Stimulated activated CD4-positive, alpha-beta T cell treated with anti-CD3 and anti-CD28 coated beads, Interleukin-15, amount 100 ng/mL, for 1 hour (primary cell): ENCODE data around the gene GPHN.

ENCODE experiments used
- DNase-seq, 2 donors: peaks; one replicate each; pipeline ENCODE4 v3.0.0-alpha.2; 2020; ENCODE audit warnings: low read depth in 1 of 2, low spot score in 1 of 2

Gene GPHN

DNA sequence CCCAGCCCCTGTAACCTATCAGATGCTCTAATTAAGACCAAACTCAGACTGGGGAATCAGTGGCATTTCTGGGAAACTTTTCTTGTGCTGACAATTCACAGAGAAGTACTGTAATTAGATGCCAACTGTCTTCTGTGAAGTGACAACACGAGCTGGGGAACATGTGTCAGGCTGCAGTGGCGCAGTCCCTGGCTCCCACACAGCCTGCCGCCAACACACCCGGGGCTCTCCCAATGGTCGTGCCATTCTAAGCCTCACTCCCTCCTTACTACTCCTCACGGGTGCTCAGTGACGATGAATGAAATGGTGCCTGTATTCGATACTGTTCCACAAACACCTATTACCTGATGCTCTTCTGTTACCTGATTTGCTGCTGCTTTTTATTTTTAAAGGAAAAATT, 699.9 kb downstream of the GPHN start:
- no peak for DNase-seq

DNA sequence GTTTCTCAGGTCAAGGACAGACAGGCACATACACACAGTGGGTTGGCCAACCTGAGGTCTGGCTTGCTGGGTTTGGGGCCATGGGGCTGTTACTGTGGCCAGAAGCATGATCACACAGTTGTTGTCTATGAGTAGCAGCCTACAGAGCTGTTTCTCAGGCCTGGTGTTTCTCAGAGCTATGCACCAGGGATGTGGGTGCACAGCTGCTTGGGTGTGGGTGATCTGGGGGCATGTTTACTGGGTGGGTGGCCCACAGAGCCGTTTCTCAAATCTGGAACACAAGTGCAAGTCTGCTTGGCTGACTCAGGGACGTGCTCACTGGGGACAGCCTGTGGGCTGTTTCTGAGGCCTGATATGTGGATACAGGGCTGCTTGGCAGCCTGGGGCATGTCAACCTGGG, 710.2 kb downstream of the GPHN start:
- DNase-seq, result no peak

DNA sequence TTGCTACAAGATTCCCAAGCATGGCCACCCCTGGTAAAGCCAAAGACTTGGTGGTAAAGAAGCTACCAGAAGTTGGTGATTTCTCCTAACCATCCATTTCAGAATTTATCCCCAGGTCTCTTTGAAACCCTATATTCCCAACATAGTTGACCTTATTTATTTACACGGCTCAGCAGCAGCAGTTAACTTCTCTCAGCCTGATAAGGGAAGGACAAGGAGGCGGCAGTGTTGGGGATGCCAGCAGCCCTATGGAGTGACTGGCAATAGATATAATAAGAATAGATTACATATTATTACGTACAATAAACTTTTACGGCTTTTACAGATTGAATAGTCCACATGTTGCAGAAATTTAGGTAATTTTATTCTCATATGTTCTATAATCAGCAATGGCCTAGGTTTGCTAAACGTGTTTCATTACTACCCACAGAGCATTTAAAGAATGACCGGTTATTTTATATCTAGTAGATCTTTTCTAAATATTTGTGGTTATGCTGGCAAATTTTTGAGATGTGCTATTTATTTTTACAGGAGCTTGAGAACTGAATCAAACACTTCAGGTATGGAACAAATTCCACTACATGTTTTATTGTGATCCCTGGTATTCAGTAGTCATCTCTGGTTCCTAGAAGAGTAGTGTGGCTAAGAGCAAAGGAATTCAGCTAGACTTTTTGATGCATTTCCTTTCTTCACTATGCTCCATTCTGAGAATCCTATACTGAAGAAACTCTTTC, 713.5 kb downstream of the GPHN start:
- DNase-seq, result no peak

DNA sequence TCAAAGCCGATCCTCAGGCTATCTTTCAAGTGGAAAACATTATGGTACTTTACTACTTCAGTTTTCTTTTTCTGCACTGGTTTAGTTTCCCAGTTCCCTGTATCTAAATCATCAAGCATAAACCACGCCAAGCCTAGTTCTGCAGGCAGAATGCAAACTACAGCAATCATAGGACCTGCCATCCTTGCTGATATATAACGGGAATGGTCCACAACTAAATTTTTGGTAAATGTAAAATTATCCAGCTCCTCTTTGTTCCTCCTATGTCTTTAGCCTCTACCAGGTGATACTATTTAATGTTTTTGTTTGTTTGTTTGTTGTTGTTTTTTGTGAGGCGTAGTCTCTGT, 714.0 kb downstream of the GPHN start:
- DNase-seq, result no peak

DNA sequence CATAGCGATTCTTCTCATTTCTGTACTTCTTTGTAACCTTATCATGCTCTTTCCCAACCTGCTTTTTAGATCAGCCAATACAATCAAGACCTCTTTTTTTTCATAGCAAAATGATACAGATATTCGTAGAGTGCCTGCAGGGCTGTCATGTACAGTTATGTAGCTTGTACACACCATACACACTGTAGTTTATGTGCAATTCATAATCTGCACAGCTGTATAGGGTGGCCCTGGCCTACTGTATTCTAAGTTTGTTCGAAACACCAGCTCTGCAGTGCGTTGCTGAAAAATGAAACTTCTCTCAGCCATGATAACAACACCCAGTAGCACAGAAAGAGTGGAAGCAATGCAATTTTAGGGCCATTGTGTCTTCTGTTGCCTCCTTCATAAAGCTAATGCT, 717.6 kb downstream of the GPHN start:
- no peak for DNase-seq

DNA sequence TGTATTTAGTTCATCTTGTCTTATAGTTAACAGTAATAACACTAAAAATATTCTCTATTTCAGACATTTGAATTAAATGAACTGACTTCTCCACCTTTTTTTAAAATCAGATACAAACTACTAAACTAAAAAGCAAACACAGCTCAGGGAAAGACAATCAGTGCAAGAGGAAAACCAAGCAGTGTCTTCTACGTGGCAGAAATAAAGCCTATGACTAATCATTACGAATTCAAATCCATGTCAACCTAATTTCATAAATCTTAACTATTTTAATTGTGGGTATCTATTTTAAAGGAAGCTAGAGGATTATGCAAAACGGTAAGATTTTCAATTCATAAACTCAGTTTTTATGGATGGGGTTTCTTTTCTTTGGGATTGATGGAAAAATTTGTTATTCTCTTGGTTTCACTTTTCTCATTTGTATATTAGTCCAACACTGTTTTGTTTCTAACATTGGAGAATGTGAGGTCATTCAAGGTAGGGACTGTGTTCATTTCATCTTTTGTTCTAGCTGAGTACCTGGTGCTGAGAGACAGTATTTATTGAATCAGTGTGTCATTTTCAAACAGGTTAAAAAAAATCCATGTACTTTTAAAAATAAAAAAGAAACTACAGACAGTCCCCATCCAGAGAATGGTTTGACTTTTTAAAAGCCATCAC, 720.5 kb downstream of the GPHN start:
- DNase-seq, result no peak
